RPMI7951 (cell line): ENCODE measurements around the gene CLCNKB. TPM values are rescaled to one million over a fixed set of nuclear protein-coding genes. Genes with fewer than 3 reads are reported as not detected.
A peak's percentile ranks its signal among the peaks of the same experiment; 100 is the strongest.
"Not testable (repeated sequence)": the region's sequence is repeated elsewhere in the genome, so short reads cannot be mapped to it uniquely, and the experiment has no call there.

Experiments used
- DNase-seq: peaks from one replicate; pipeline ENCODE4 v3.0.0-alpha.2; 2012; ENCODE audit warnings: low read depth
- total RNA-seq: library from RNA; depleted of rRNA; stranded (reverse); fragments of >200 nt; shearing (Covaris generic); gene quantifications from 2 replicates; pipeline ENCODE4 v1.2.3, GENCODE V29; 2014

The CLCNKB gene
- total RNA-seq, 1 experiment from 2014 or later: not detected

GRCh38 chr1:16014509-16015482, 28.8 kb upstream of the CLCNKB start:
- peak; percentile 77 for DNase-seq

GRCh38 chr1:16015491-16015890, 28.1 kb upstream of the CLCNKB start:
- no peak for DNase-seq

GRCh38 chr1:16015960-16016901, 27.4 kb upstream of the CLCNKB start:
- no peak for DNase-seq

GRCh38 chr1:16017076-16017460, 26.5 kb upstream of the CLCNKB start:
- DNase-seq: no peak

- peak; percentile 93 for DNase-seq
Observed at GRCh38 chr1:16017461-16018303, 25.9 kb upstream of the CLCNKB start, which contains the start of gene HSPB7. HSPB7 (minus strand) TSS chr1:16018043; CDS start chr1:16017963, 80 bp downstream.

- DNase-seq: no peak
Observed at GRCh38 chr1:16018308-16018707, 25.3 kb upstream of the CLCNKB start.

- no peak for DNase-seq
Observed at GRCh38 chr1:16018749-16019643, 24.6 kb upstream of the CLCNKB start.

- DNase-seq: peak; percentile 35
Observed at GRCh38 chr1:16019644-16020277, 23.8 kb upstream of the CLCNKB start.

GRCh38 chr1:16020325-16020724, 23.3 kb upstream of the CLCNKB start:
- no peak for DNase-seq

GRCh38 chr1:16020878-16021277, 22.7 kb upstream of the CLCNKB start:
- DNase-seq: not testable (repeated sequence)

- no peak for DNase-seq
Observed at GRCh38 chr1:16021681-16022080, 21.9 kb upstream of the CLCNKB start, which contains the start of gene CLCNKA. CLCNKA (plus strand) TSS chr1:16022036; CDS start chr1:16022620, 584 bp downstream.

- DNase-seq: no peak
Observed at GRCh38 chr1:16022393-16022792, 21.2 kb upstream of the CLCNKB start.

GRCh38 chr1:16023050-16023653, 20.4 kb upstream of the CLCNKB start:
- DNase-seq: no peak

GRCh38 chr1:16026302-16026701, 17.3 kb upstream of the CLCNKB start:
- DNase-seq: not testable (repeated sequence)

- DNase-seq: no peak
Observed at GRCh38 chr1:16026723-16027484, 16.7 kb upstream of the CLCNKB start.

GRCh38 chr1:16028237-16029002, 15.2 kb upstream of the CLCNKB start:
- DNase-seq: no peak

- DNase-seq: not testable (repeated sequence)
Observed at GRCh38 chr1:16029003-16029268, 14.6 kb upstream of the CLCNKB start.

- no peak for DNase-seq
Observed at GRCh38 chr1:16029288-16029687, 14.3 kb upstream of the CLCNKB start.
